ENCODE data around the gene JUND. TPM values are rescaled to one million over a fixed set of nuclear protein-coding genes. Genes with fewer than 3 reads are reported as not detected.
A peak's percentile ranks its signal among the peaks of the same experiment; 100 is the strongest.

JUND gene
- total RNA-seq, 1 experiment from 2014 or later = 128 TPM

GRCh38 chr19:18292810-18293641 is 11.6 kb upstream of the JUND start:
- Histone ChIP-seq H3K9me3 (ENCODE audit: low read depth, low read length, poor library complexity, severe bottlenecking) (no peaks in the 10 kb centered on the region), H3K27me3 (replicated peaks; ENCODE audit: insufficient read depth, low read depth, low read length, poor library complexity) (no peaks in the 10 kb centered on the region), H3K36me3 (ENCODE audit: insufficient read depth, low read length, poor library complexity, severe bottlenecking) (no peaks in the 10 kb centered on the region), H3K4me1 (ENCODE audit: insufficient read depth, low read length, poor library complexity, severe bottlenecking) (peaks cover 32% of the 10 kb centered on the region), H3K4me3 (ENCODE audit: low read depth, low read length, poor library complexity, severe bottlenecking) (peak overlapping the region; percentile 64), H3K27ac (ENCODE audit: low read depth, low read length, poor library complexity, severe bottlenecking) (peak overlapping the region; percentile 98)
- ChIA-PET POLR2A (ENCODE audit: low non-redundant PET) (interaction anchor here (0.5 to 2.1 kb wide), 4 partner anchors 12 to 242 kb away, joined by 3 to 88 read pairs (median 5); partner anchors contain the start of gene JUND), CTCF (interaction anchor here (0.6 to 2.4 kb wide), 4 partner anchors 13 to 84 kb away, joined by 5 to 16 read pairs (median 6); no protein-coding TSS in a partner anchor)
- no TSS peak for BruUV-seq (replicated peaks)
- intact Hi-C loops (cut with micrococcal nuclease; ENCODE audit: unreplicated experiment) = loop anchor here (1.0 kb wide), 1 partner anchor 30 kb away; the partner anchor contains the start of gene LSM4
- TF ChIP-seq EZH2 (IDR thresholded peaks at IDR 0.05; ENCODE audit: borderline replicate concordance, low read depth, low read length, poor library complexity, severe bottlenecking) (no peak), CTCF (conservative IDR thresholded peaks at IDR 0.05; ENCODE audit: low read depth, low read length) (no peak)
- DNase-seq (ENCODE audit: low spot score) = peak; percentile 94

- H3K36me3 ChIP-seq (ENCODE audit: insufficient read depth, low read length, poor library complexity, severe bottlenecking) = no peaks in the 10 kb centered on the region
- TF ChIP-seq EZH2 (IDR thresholded peaks at IDR 0.05; ENCODE audit: borderline replicate concordance, low read depth, low read length, poor library complexity, severe bottlenecking) (no peak), CTCF (conservative IDR thresholded peaks at IDR 0.05; ENCODE audit: low read depth, low read length) (no peak)
- POLR2A ChIA-PET (ENCODE audit: low non-redundant PET) = interaction anchor here (2.1 kb wide), 1 partner anchor 12 kb away, joined by 88 read pairs; the partner anchor contains the start of gene JUND
- peak; percentile 63 for DNase-seq (ENCODE audit: low spot score)
- H3K4me3 ChIP-seq (ENCODE audit: low read depth, low read length, poor library complexity, severe bottlenecking) = peak overlapping the region; percentile 64
- H3K9me3 ChIP-seq (ENCODE audit: low read depth, low read length, poor library complexity, severe bottlenecking) = no peaks in the 10 kb centered on the region
- peaks cover 38% of the 10 kb centered on the region for H3K4me1 ChIP-seq (ENCODE audit: insufficient read depth, low read length, poor library complexity, severe bottlenecking)
- intact Hi-C loops (cut with micrococcal nuclease; ENCODE audit: unreplicated experiment) = no loop called here
- CTCF ChIA-PET = interaction anchor here (0.6 to 2.4 kb wide), 6 partner anchors 13 to 705 kb away, joined by 3 to 16 read pairs (median 6); no protein-coding TSS in a partner anchor
- H3K27ac ChIP-seq (ENCODE audit: low read depth, low read length, poor library complexity, severe bottlenecking) = peak overlapping the region; percentile 98
- BruUV-seq (replicated peaks) = no TSS peak
- no peaks in the 10 kb centered on the region for H3K27me3 ChIP-seq (replicated peaks; ENCODE audit: insufficient read depth, low read depth, low read length, poor library complexity)
These were observed 11.0 kb upstream of the JUND start for GRCh38 chr19:18292462-18292809.

- peak; percentile 88 for DNase-seq (ENCODE audit: low spot score)
- no TSS peak for BruUV-seq (replicated peaks)
- CTCF ChIA-PET = interaction anchor here (0.6 to 2.4 kb wide), 4 partner anchors 12 to 706 kb away, joined by 3 to 16 read pairs (median 6); no protein-coding TSS in a partner anchor
- TF ChIP-seq EZH2 (IDR thresholded peaks at IDR 0.05; ENCODE audit: borderline replicate concordance, low read depth, low read length, poor library complexity, severe bottlenecking) (no peak), CTCF (conservative IDR thresholded peaks at IDR 0.05; ENCODE audit: low read depth, low read length) (no peak)
- H3K36me3 ChIP-seq (ENCODE audit: insufficient read depth, low read length, poor library complexity, severe bottlenecking) = no peaks in the 10 kb centered on the region
- H3K27me3 ChIP-seq (replicated peaks; ENCODE audit: insufficient read depth, low read depth, low read length, poor library complexity) = no peaks in the 10 kb centered on the region
- POLR2A ChIA-PET (ENCODE audit: low non-redundant PET) = interaction anchor here (2.1 kb wide), 1 partner anchor 11 kb away, joined by 88 read pairs; the partner anchor contains the start of gene JUND
- peak overlapping the region; percentile 64 for H3K4me3 ChIP-seq (ENCODE audit: low read depth, low read length, poor library complexity, severe bottlenecking)
- H3K27ac ChIP-seq (ENCODE audit: low read depth, low read length, poor library complexity, severe bottlenecking) = peak overlapping the region; percentile 98
- no peaks in the 10 kb centered on the region for H3K9me3 ChIP-seq (ENCODE audit: low read depth, low read length, poor library complexity, severe bottlenecking)
- intact Hi-C loops (cut with micrococcal nuclease; ENCODE audit: unreplicated experiment) = no loop called here
- H3K4me1 ChIP-seq (ENCODE audit: insufficient read depth, low read length, poor library complexity, severe bottlenecking) = peaks cover 40% of the 10 kb centered on the region
These were observed 10.4 kb upstream of the JUND start for GRCh38 chr19:18291590-18292461.

Measured in A673 (cell line).